Ovary (tissue), 9 donors: ENCODE results near the gene P2RX6. TPM values are rescaled to one million over a fixed set of nuclear protein-coding genes. Genes with fewer than 3 reads are reported as not detected.

Experiments
- DNase-seq, 5 donors: peaks; one replicate each; pipeline ENCODE4 v3.0.0-alpha.2; 2019 to 2020
- H3K27ac ChIP-seq, 2 donors: fragments of 200-600 bp; one replicate each; pipeline versions ENCODE4 v1.5.1 to v1.8.0; 2019 to 2022
- H3K27me3 ChIP-seq: fragments of 200-600 bp; one replicate; pipeline ENCODE4 v1.8.0; 2022
- H3K36me3 ChIP-seq: fragments of 200-600 bp; sonication (generic); one replicate; pipeline ENCODE4 v1.5.1; 2019
- H3K4me1 ChIP-seq: one replicate; pipeline ENCODE4 v1.8.1; 2013; ENCODE audit warnings: mild to moderate bottlenecking, moderate library complexity; ENCODE audit not compliant: insufficient read depth
- H3K4me3 ChIP-seq: fragments of 200-600 bp; sonication (generic); one replicate; pipeline ENCODE4 v1.5.1; 2017
- H3K9me3 ChIP-seq, 2 donors: fragments of 200-600 bp in 1 of 2; sonication (generic) in 1 of 2; one replicate each; pipeline versions ENCODE4 v1.5.1 to v1.8.1; 2013 to 2019; ENCODE audit warnings: mild to moderate bottlenecking in 1 of 2, moderate library complexity in 1 of 2
- EP300 ChIP-seq: sonication (generic); formaldehyde crosslinking; IDR thresholded peaks from one replicate; pipeline ENCODE4 v1.6.1; 2017; ENCODE audit warnings: antibody characterized with exemption
- POLR2A ChIP-seq: fragments of 450-650 bp; IDR thresholded peaks from one replicate; pipeline ENCODE4 v1.6.1; 2017; ENCODE audit warnings: antibody characterized with exemption, mild to moderate bottlenecking, moderate library complexity
- WGBS, 3 donors: extraction: QIAGEN DNeasy Blood & Tissue Kit in 1 of 3; methylation state at CpG; one replicate each; pipeline versions ENCODE4 v1.1.5 to v1.1.7; 2013 to 2017; 5-methylcytosine and 5-hydroxymethylcytosine counted together
- intact Hi-C, 4 donors: fragments of 100-400 bp; cut with DNase I; formaldehyde crosslinking; loops; one replicate each; pipeline versions ENCODE4 v1.11.0 to v1.15.1; 2022 to 2023
- polyA plus RNA-seq, 2 donors: library from polyadenylated mRNA; stranded (reverse); fragments of 200-250 nt in 1 of 2; fragments of 350-450 nt in 1 of 2; fragmentation: Illumina TruSeq in 1 of 2; extraction: RNeasy Lipid Tissue Mini Kit (QIAGEN cat#74804) in 1 of 2; gene quantifications; one replicate each; pipeline ENCODE4 v1.2.3, GENCODE V29; 2013 to 2014
- total RNA-seq, 7 donors: library from RNA; depleted of rRNA in 2 of 7; stranded (reverse); fragments of >200 nt in 2 of 7; fragmentation: NEBNext Ultra II Directional in 3 of 7; extraction: Animal tissue kit (Norgen Biotek cat#: 25700) in 3 of 7; gene quantifications; one replicate each; pipeline versions ENCODE4 v1.1.0 to v1.2.4, GENCODE V29; 2016 to 2023
- TF ChIP-seq, protein P1 (sequence below), 3 donors: fragments of 450-650 bp in 2 of 3; fragments of 200-600 bp in 1 of 3; IDR thresholded peaks; one replicate each; pipeline versions ENCODE4 v1.5.1 to v1.8.0; 2016 to 2022; ENCODE audit warnings: antibody characterized with exemption in 3 of 3, mild to moderate bottlenecking in 1 of 3
- donor health status: DM: no; HTN: no; CAD: no; lungs with moderate emphysema.
- donor health status: DM: no; HTN: no; CAD: no.
- donor health status: Bipolar disorder and iron deficiency.
- donor health status: DM: yes; HTN: yes; CAD: no.
- donor health status: DM: no; HTN: no; CAD: no.
- donor health status: DM: yes; HTN: yes; CAD: no.

Gene P2RX6
- total and polyA plus RNA-seq, 9 donors = 0.47 to 1.6 (median 1.0) TPM

DNA sequence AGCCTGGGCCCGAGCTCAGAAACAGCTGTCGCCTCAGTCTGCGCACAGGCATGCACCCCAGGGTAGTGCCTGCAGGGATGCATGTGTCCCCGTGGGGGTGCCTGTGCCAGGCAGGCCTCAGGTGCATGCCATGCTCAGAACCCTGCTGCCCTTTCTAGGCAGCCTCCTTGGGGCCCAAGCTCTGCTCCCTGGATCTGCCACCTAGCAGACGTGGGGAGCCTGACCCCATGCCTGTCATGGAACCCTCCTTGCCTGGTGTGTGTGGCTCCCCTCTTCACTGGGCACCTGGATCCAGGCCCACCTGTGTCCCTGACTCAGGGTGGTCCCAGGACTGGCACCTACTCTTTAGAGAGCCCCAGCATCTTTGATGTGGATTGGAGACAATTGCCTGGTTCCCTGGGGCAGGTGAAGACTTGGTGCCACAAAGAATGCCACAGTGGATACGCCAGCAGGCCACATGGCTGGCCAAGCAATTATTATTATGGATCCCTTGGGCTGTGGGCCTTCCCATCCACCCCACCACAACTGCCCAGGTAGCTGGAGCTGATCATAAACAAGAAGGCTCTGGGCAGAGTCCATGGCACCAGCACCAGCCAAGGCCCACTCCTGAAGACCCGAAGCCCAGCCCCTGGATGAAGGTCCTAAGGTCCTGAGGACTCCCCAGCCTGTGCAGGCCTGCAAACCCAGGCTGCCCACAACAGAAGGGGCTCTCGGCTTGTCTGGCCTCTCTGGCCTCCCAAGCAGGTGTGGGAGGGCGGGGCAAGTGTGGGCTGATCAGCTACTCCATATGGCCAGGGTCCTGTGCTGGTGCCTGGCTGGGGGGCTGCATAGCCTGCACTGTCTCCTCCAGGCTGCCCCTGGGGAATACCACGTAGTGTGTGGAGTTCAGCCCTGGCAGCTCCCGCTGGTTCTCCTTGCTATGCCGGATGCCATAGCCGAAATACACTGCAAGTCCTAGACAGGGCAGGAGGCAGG, 13.6 kb downstream of the P2RX6 start:
- intact Hi-C loops = no loop called here
- no peak for DNase-seq
- Histone ChIP-seq H3K27ac (no peak overlapping the region), H3K36me3 (no peaks in the 10 kb centered on the region), H3K9me3 (no peaks in the 10 kb centered on the region), H3K4me3 (no peak overlapping the region), H3K4me1 (peaks cover 10% of the 10 kb centered on the region), H3K27me3 (no peaks in the 10 kb centered on the region)
- TF ChIP-seq EP300 = no peak
- TF ChIP-seq, protein P1, sequence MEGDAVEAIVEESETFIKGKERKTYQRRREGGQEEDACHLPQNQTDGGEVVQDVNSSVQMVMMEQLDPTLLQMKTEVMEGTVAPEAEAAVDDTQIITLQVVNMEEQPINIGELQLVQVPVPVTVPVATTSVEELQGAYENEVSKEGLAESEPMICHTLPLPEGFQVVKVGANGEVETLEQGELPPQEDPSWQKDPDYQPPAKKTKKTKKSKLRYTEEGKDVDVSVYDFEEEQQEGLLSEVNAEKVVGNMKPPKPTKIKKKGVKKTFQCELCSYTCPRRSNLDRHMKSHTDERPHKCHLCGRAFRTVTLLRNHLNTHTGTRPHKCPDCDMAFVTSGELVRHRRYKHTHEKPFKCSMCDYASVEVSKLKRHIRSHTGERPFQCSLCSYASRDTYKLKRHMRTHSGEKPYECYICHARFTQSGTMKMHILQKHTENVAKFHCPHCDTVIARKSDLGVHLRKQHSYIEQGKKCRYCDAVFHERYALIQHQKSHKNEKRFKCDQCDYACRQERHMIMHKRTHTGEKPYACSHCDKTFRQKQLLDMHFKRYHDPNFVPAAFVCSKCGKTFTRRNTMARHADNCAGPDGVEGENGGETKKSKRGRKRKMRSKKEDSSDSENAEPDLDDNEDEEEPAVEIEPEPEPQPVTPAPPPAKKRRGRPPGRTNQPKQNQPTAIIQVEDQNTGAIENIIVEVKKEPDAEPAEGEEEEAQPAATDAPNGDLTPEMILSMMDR (IDR thresholded peaks at IDR 0.05) = no peak
- no peak for TF ChIP-seq POLR2A
- WGBS, 3 donors = 90 to 93% (median 93%) methylated on average over 9 to 13 of the region's 13 CpGs

DNA sequence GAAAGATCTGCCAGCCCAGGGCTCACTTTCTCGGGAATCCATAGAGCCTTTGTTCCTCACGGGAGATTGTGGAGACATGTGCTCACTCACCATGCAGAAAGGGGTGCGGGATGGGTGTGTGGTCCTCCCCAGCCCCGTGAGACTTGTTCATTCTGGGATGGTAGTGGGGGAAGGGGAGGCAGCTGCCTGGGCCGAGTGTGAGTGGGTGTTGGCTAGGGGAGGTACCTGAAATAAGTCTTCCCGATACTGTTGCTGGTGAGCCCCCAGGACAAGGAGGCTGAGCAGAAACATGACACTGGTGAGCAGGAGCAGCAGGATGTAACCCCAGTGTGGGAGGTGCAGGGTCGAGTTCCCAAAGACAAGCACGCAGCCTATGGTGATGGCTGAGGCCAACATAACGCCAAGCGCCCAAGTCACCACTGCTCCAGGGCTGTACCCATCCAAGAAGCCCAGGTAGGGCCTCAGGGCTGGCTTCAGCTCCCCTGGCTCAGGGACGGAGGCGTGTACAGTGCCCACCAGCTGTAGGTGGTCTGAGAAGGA, 14.6 kb downstream of the P2RX6 start:
- whole genome bisulfite sequencing, 3 donors = 56 to 68% (median 66%) methylated on average over 12 of the region's 12 CpGs
- DNase-seq = no peak
- intact Hi-C loops = no loop called here
- Histone ChIP-seq H3K36me3 (no peaks in the 10 kb centered on the region), H3K4me1 (peaks cover 10% of the 10 kb centered on the region), H3K27ac (no peak overlapping the region), H3K9me3 (no peaks in the 10 kb centered on the region), H3K4me3 (no peak overlapping the region), H3K27me3 (no peaks in the 10 kb centered on the region)
- TF ChIP-seq POLR2A (no peak), EP300 (no peak)
- TF ChIP-seq, protein P1 (IDR thresholded peaks at IDR 0.05) = no peak

DNA sequence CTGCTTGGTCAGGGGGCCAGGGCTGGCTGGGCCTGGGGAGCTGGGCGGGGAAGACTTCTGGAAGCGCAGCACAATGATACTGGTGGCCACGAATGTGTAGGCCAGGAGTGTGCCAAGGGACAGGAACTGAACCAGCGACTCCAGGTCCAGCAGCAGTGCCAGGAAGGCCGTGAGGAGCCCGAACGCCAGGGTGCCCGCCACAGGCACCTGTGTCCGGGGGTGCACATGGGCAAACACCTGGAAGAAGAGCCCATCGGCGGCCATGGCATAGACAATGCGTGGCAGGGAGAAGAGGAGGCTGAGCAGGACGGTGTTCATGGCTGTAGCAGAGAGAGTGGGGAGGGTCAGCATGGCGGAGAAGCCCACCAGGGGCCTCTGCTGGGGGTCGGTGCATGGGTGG, 15.1 kb downstream of the P2RX6 start:
- DNase-seq = no peak
- TF ChIP-seq POLR2A (no peak), EP300 (no peak)
- TF ChIP-seq, protein P1 (IDR thresholded peaks at IDR 0.05) = no peak
- Histone ChIP-seq H3K27ac (no peak overlapping the region), H3K4me1 (peaks cover 10% of the 10 kb centered on the region), H3K36me3 (no peaks in the 10 kb centered on the region), H3K4me3 (no peak overlapping the region), H3K27me3 (no peaks in the 10 kb centered on the region), H3K9me3 (no peaks in the 10 kb centered on the region)
- intact Hi-C loops = no loop called here
- 89 to 92% (median 92%) methylated on average over 15 of the region's 15 CpGs for WGBS, 3 donors

DNA sequence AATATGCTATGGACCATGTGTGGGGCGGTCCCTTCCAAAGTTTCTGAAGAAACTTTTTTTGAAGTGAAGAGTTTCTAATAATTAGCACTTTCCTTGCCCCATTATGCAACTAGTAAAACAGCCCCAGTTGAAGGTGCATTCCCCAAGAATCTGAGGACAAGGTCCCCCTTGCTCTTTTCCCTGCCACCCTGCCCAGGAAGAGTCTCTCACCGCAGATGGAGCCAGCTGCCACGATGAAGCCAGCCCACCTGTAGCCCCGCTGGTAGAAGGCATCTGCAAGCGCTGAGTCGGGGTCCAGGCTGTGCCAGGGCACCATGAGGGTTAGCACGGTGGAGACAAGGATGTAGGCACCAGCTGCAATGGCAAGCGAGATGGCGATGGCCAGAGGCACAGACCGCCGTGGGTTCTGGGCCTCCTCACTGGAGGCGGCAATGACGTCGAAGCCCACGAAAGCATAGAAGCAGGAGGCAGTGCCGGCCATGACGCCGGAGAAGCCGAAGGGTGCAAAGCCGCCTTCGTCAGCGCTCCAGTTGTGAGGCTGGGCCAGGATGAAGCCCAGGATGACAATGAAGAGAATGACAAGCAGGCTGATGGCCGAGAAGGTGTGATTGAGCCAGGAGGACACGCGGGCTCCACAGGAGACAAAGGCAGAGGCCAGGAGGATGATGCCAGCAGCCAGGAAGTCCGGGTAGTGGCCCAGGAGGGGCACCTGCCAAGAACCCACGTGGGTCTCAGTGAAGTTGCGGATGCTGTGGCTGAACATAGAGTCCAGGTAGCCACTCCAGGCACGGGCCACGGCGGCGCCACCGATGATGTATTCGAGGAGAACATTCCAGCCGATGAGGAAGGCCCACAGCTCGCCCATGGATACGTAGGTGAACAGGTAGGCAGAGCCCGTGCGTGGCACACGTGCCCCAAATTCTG, 15.9 kb downstream of the P2RX6 start:
- Histone ChIP-seq H3K27ac (no peak overlapping the region), H3K27me3 (no peaks in the 10 kb centered on the region), H3K4me1 (peaks cover 10% of the 10 kb centered on the region), H3K9me3 (no peaks in the 10 kb centered on the region), H3K4me3 (no peak overlapping the region), H3K36me3 (no peaks in the 10 kb centered on the region)
- intact Hi-C loops = no loop called here
- no peak for DNase-seq
- 90 to 92% (median 91%) methylated on average over 37 to 40 of the region's 40 CpGs for WGBS, 3 donors
- TF ChIP-seq POLR2A = no peak
